Measurements from ENCODE around the gene PHB1.
A peak's percentile ranks its signal among the peaks of the same experiment; 100 is the strongest.
"Not testable (repeated sequence)": the region's sequence is repeated elsewhere in the genome, so short reads cannot be mapped to it uniquely, and the experiment has no call there.

PHB1 gene

DNA sequence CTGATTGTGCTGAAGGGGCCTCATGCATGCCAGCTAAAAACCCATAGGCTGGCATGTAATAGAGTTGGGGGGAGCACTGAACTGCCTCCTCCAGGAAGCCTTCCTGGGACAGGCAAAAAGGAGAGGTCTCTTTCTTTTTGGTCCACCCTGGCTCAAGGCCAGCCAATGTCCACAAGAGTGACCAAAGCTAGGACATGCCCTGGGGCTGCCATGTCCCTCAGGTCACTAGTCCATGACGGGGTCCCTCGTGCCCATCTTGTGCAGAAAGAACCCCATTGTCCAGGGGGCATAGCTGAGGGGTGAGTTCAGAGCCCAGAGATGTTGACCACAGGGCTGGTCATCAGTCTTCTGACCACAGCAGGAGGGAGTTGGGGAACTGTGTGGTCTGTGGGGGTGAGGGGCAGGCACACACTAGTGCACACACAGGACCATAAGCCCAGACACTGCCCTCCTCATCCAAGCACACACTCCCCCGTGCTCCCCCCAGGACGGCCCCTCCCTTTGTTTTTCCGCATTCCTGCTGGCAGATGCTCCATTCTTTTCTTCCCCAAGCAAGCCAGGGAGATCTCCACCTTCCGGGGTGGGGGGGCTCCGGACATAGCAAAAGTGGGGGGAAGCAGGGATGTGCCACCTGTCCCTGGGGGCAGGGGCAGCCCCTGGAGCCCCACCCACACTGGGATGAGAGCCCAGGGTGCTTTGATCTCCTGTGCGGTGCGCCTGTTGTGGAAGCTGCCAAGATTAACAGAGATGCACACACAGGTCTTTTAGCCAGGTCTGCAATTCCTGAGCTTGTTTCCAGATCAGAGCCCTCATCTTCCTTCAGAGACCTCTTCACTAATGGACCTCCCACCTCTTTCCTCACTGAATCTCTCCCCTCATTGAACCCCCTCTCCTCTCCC lies 25.2 kb upstream of the PHB1 start:
- DNase-seq (ENCODE audit: low read depth): peak; percentile 18

DNA sequence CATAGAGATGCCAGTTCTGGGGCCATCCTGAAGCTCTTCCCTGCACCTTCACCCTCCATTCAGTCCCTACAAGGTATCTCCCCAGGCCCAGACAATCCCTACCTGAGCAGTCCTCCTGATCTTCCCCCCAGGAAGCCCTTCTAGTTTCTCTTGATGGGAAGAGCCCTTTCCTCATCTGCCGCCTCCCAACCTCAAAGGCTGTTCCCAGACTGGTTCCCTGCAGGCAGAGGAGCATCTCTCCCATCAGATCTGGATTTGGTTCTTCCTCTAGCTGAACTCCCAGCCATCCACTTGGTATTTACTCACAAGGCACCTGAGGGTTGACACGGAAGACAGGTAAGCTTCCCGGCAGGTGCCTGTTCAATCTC lies 24.6 kb upstream of the PHB1 start:
- DNase-seq (ENCODE audit: low read depth): no peak

DNA sequence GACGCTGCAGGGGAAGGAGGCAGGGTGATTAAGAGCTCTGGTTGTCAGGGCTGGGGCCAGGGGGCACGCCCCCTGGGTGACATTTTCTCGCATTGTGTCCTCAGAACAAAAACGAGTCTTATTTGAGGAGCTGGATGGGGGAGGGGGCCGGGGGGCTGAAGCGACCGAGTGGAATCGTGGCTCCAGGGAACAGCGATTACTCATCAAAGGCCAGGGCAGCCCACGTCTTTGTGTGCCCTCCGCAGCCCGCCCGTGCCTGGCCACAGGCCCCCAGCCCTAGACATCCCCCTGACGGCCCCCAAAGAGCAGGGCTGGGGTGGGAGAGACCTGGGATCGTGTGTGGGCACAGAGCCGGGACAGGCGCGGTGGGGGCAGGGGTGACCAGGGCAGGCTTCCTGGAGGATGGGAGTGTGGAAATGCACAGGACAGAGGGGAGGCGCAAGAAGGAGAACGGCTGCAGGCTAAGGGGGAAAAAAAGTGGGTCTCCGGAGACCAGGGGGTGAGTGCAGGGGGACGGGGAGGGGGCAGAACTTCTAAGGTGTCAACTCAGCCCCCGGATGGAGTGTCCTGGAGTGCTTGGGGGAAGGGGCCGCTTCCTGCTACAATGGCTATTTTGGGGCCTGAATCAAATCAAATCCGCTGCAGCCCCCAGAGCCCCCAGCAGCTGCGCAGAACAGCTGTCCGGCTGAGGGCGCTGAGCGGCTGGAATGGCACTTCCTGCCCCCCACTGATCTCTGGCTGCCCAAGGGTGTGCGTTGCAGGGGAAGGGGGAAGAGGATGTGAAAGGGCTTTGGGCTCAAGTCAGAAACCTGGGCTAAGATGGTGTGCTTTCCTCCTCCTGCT lies 24.0 kb upstream of the PHB1 start:
- DNase-seq (ENCODE audit: low read depth): no peak

DNA sequence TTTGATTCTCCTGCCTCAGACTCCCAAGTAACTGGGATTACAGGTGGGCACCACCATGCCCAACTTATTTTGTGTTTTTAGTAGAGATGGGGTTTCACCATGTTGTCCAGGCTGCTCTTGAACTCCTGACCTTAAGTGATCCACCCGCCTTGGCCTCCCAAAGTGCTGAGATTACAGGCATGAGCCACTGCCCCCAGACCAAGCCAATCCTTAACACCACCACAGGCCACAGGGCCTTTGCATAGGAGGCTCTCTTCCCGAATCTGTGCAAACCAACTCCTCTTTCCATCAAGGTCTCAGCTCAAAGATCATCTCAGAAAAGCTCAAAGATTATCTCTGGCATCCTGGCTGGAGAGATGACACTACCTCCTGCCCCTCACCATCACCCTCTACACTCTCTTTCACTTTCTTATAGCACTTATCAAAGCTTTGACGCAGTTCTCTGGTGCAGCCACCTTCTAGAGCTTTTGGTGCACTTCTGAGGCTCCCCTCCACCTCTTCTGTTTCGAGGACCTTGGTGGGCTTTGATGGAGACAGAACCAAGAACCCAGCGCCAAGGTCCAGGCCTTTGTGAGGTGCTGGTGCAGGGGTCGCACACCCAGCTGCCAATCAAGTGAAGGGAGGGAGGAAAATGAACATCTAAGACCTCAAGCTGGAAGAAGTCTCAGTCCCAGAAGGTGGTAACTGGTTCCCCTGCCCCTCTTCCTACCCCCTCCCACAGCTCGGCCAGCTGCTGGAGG lies 23.2 kb upstream of the PHB1 start:
- DNase-seq (ENCODE audit: low read depth): no peak

DNA sequence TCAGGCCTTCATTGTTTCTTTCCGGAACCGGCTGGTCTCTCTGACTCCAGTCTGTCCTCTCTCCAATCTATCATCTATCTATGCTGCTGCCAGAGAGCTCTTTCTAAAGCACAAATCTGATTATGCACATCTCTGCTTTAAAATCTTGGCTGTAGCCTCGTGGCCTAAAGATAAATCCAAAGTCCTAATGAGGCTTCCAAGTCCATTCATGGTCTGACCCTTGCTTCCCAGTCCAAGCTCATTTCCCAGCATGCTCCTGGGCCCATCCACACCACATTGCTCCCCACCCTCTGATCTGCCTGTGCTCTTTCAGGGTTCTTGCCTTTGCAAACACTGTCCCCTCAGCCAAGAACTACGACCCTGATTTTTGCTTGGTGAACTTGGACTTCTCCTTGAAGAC lies 21.5 kb upstream of the PHB1 start:
- DNase-seq (ENCODE audit: low read depth): no peak

DNA sequence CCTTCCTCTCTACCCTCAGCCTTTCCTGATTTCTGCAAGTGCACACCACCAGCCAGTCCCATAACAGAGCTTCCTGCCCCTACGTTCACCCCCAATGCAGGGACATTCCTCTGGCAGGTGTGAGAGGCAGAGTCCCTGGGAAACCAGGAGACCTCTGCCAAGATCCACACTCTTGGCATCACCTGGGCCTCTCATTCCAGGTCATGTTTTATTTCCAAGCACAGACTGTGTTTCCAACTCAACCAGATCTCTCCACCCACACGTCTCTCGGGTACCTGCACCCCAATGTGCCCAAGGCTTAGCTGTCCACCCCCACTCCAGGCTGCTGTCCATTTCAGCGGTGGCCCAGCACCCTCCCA lies 21.0 kb upstream of the PHB1 start:
- no peak for DNase-seq (ENCODE audit: low read depth)

DNA sequence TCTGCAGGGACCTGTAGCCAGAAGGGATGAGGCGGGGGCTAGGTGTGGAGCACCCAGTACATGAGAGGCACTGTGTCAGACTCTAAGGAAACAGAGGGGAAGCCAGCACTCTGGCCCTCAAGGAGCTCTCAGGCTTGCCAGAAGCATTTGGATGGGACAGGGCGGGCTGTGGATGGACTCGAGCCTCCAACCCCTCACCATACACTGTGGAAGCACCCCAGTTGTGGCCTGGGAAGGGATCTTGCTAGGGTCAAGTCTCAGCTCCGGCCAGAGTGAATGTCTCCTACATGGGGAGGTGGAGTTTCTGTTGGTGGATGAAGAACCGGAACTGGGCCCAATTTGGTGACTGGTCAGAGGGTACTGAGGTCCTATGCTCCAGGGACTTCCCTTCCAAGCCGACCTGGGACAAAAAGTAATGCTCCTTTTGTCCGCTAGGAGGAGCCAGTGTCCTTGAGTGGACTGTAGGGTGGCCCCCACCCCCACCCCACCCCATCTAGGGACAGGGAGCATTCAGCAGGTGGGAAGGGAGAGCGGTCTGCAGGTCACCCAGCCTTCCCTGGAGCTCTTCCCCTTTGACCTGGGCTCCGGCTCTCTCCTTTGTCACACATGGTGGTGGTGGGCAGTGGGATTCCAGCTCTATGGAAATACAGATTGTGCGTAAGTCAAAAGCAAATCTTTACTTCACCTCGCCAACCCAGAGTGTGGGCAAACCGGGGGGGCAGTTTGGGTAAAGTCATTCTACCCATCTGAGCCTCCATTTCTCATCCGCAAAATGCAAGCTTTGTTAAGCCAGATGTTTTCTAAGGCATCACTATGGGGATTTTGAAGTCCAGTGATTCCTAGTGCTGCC lies 20.4 kb upstream of the PHB1 start:
- DNase-seq (ENCODE audit: low read depth): peak; percentile 45

DNA sequence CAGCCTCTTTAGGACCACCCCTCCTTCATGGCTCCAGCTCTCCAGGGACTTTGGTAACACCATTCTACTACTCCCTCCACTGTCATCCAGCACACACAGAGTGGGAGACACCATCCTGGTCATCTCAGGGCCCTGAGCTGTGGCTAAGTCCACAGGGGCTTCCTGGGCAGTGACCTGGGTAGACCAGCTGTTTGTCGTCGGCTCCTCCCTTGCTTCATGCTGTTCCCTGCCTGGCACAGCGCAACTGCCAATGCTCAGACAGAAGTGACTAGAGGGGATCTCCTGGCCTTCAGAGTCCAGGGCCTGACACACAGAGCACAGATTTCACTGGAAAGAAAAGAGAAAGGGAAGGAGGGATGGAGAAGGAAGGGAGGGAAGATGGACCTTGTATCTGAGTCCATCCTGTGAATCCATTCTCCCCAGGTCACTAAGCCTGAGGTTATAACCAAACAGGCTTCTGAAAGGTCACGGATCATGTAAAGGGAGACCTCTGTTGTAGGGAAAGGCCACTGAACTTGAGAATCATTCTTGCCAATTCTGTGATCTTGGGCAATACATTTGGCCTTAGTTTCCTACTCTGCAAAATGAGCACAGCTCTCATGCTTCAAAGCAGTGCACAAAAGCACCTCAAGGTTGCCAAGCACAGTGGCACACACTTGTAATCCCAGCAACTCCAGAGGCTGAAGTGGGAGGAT lies 18.5 kb upstream of the PHB1 start:
- DNase-seq (ENCODE audit: low read depth): no peak

DNA sequence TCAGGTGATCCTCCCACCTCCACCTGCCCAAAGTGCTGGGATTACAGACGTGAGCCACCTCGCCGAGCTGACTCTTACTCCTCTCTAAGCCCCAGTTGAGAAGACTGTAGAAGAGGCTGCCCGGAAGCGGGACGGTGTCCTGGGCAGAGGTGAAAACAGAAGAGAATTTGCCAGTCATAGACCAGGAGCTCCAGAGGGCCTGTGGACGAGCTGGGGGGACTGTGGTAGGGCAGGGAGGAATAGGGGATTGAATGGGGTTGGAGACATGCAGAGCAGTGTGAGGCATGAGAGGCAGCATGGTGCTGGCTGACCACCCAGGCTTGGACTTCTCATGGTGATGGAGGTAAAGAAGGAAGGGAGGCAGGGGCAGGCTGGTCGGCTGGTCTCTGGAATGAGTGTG lies 17.1 kb upstream of the PHB1 start:
- DNase-seq (ENCODE audit: low read depth): no peak

DNA sequence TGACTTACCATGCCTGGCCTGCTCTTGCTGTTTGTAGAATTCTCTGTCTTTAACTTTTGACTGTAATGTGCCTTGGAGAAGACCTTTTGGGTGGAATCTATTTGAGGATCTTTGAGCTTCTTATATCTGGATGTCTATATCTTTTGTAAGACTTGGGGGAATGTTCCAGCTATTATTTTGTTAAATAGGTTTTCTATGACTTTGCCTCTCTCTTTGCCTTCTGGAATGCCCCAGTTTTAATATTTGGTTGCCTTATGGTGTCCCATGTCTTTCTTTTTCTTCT lies 10.3 kb upstream of the PHB1 start:
- no peak for DNase-seq (ENCODE audit: low read depth)

DNA sequence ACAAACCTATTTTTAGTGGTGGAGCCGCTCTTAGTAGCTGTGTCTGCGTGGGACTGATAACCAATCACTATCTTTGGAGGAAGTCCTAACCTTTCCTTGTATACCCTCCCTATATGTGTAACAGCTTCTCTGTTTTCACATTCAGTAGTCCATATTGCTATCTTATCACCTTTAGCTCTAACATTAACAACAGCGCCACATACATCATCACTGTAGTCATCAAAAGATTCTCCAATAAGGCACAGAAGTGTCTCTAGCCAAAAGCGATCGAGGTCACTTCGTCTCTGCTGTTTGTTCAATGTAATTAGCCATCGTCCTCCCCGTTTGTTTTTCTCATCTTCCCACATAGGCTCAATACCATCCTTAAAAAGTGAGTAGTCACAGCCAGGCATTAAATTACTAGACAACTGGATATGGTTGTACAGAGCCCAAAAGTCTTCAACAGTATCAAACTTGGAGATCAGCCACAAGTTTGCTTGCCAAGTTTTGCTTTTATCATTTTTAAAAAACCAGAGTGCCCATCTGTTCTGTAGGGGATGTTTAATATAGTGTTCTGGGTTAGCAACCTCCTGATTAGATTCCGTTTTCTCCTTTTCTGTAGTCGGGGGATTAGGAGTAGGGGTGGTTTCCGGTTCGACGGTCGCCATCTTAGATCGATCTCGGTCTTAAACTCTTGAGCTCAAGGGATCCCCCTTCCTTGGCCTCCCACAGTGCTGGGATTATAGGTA lies 9.8 kb upstream of the PHB1 start:
- DNase-seq (ENCODE audit: low read depth): not testable (repeated sequence)

DNA sequence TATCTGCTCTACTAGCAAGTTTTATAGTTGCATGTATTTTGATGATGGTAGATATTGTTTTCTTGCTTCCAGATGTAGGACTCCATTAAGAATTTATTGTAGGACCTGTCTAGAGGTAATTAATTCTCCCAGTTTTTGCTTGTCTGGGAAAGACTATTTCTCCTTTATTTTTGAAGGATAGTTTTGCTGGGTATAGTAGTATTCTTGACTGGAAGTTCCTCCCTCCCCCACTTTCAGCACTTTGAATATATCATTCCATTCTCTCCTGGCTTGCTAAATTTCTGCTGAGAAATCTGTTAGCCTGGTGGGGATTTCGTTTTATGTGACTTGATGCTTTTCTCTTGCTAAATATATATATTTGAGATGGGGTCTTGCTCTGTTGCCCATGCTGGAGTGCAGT lies 8.0 kb upstream of the PHB1 start:
- DNase-seq (ENCODE audit: low read depth): no peak

DNA sequence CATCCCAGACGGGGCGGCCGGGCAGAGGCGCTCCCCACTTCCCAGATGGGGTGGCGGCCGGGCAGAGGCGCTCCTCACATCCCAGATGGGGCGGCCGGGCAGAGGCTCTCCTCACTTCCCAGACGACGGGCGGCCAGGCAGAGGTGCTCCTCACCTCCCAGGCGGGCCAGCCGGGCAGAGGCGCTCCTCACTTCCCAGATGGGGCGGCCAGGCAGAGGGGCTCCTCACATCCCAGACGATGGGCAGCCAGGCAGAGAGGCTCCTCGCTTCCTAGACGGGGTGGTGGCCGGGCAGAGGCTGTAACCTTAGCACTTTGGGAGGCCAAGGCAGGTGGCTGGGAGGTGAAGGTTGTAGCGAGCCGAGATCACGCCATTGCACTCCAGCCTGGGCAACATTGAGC lies 5.1 kb upstream of the PHB1 start:
- not testable (repeated sequence) for DNase-seq (ENCODE audit: low read depth)

DNA sequence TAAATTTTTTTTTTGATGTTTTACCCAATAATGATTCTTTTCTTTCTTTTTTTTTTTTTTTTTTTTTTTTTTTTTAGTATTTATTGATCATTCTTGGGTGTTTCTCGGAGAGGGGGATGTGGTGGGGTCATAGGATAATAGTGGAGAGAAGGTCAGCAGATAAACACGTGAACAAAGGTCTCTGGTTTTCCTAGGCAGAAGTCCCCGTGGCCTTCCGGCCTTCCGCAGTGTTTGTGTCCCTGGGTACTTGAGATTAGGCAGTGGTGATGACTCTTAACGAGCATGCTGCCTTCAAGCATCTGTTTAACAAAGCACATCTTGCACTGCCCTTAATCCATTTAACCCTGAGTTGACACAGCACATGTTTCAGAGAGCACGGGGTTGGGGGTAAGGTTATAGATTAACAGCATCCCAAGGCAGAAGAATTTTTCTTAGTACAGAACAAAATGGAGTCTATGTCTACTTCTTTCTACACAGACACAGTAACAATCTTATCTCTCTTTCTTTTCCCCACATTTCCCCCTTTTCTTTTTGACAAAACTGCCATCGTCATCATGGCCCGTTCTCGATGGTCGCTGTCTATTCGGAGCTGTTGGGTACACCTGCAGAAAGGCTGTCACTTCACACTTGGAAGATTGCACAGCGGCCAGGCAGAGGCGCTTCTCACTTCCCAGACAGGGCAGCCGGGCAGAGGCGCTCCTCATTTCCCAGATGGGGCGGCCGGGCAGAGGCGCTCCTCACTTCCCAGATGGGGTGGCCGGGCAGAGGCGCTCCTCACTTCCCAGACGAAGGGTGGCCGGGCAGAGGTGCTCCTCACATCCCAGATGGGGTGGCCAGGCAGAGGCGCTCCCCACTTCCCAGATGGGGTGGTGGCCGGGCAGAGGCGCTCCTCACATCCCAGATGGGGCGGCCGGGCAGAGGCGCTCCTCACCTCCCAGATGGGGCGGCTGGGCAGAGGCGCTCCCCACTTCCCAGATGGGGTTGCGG lies 4.4 kb upstream of the PHB1 start:
- DNase-seq (ENCODE audit: low read depth): not testable (repeated sequence)

DNA sequence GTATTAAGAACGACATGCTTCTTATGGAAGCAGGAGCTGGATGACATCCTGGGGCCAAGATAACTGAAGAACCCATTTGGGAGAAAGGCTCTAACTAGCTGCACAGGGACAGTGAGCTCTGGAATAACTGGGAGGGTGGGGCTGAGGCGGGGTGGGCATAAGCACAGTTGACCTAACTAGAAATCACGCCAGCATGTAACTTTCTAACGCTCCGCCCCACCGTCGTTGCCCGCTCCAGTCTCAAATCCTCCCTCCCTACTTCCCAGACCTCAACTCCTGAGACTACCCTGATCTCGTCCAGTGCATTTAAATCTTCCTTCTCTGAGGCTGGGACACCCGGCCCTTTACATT lies 436 bp downstream of the PHB1 start:
- peak; percentile 15 for DNase-seq (ENCODE audit: low read depth)

DNA sequence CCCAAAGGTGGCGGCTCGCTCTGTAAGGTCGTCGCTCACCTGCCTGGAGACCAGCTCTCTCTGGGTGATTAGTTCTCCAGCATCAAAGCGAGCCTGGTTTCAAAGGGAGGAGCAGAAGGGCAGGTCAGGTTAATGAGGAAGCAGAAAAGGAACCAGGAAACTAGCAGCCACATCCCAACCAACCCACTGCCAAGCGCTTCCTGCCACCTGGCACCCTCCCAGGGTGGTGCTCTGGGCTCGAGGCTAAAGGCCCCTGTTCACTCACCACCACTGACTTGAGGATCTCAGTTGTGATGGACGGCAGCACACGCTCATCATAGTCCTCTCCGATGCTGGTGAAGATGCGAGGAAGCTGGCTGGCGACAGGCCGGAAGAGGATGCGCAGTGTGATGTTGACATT lies 5.6 kb downstream of the PHB1 start:
- DNase-seq (ENCODE audit: low read depth): no peak

DNA sequence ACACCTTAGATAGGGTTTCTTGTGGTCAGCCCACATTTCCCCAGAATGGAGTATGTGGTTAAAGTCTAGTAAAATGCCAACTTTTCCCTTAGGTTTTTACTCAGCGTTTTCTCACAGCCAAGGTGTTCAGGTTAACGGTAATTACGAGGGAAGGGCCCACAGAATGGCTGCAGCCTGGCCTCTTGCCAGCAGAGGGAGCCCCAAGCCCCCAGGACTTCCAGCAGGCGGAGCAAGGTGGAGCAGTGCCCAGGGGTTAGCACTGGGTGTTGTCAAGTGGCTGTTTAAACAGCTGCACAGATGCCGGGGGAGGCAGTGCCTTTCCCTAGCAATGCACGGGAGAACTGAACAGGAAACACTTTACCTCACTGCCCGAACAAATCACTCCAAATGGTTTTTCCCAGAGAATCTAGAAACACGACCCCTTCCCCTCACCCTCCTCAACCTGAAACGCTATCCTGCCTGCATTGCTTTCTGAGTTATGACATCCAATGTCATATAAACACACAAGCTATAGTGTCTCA lies 6.6 kb downstream of the PHB1 start:
- peak; percentile 41 for DNase-seq (ENCODE audit: low read depth)

DNA sequence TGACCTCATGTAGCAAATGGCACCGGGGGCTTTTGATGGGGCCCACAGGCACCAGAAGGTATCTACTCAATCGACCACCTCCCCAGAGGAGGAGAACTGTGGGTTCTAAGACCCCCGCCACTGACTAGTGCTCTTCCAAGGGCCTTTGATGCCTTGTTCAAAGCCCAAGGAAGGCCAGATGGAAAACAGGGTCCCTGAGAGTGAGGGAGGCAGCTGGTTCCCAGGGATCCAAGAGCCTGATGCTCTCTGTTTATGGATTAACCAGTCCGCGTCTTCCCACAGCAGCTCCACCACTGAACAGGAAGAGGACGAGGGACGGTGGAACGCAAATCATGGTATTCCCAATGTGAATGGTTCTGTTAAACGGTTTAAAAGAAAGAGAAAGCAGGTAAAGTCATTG lies 7.6 kb downstream of the PHB1 start:
- DNase-seq (ENCODE audit: low read depth): no peak

DNA sequence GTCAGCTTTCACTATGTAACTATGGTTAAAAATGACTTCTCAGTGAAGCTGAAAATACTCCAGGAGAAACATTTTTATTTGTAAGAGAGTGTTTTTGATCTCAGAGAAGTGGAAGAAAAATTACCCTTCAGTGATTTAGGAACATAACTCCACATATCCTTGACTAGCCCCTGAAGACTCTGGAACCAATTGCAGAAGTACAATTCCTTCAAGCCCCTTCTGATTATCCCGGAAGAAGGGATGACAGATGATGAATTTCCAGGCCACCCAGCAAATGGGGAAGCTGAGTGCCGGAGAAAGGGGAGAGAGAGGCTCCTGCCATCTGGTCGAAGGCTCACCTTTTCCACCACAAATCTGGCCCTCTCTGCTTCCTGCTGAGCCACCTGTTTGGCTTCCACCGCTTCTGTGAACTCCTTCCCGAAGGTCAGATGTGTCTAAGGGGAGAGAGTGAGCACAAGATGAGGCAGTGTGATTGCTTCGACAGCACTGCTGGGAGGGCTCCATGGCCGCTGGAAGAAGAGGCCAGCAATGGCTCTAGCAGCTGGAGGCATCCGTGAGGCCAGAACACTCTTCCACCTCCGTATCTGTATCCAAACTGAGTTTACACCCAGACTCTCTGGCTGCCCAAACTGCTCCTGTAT lies 8.1 kb downstream of the PHB1 start:
- DNase-seq (ENCODE audit: low read depth): no peak
